ENCODE data around the gene CCDC39. TPM values are rescaled to one million over a fixed set of nuclear protein-coding genes. Genes with fewer than 3 reads are reported as not detected.
A peak's percentile ranks its signal among the peaks of the same experiment; 100 is the strongest.

CCDC39 gene
- total RNA-seq, 1 donor from 2014 or later = 0.24 TPM

DNA sequence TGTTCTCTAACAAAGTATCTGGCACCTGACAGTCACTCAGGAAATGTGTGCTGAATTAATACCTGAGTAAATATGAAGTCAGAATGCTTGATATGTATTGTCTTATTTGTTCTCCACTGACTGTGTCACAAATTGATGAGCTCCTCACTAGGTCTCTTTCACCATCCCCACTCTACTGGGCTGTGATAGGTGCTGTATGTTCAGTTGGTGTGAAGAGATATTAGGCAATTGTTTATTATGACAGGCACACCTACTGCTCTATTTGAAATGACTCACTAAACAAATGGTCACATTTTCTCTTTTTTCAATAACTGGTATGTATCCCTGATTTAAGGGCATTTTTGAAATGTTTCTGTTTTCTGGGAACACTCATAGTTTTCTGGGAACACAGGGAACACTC lies 25.2 kb upstream of the CCDC39 start:
- peaks cover 2% of the 10 kb centered on the region for H3K27me3 Mint-ChIP-seq (ENCODE audit: insufficient read depth, low read depth)
- DNase-seq (ENCODE audit: low spot score) = no peak
- Histone ChIP-seq H2AFZ (replicated peaks) (no peak overlapping the region), H4K20me1 (ENCODE audit: low read depth) (no peaks in the 10 kb centered on the region), H3F3A (ENCODE audit: low read depth) (no peaks in the 10 kb centered on the region), H3K4me3 (no peak overlapping the region), H3K4me1 (peaks cover 9% of the 10 kb centered on the region), H3K9me3 (ENCODE audit: low read depth) (no peaks in the 10 kb centered on the region), H3K27me3 (no peaks in the 10 kb centered on the region), H3K79me2 (ENCODE audit: low read depth) (no peaks in the 10 kb centered on the region), H3K36me3 (peaks cover 4% of the 10 kb centered on the region), H3K27ac (no peak overlapping the region), H3K4me2 (no peak overlapping the region), H3K9ac (no peak overlapping the region)
- H3K27ac Mint-ChIP-seq = no peak overlapping the region
- H3K4me1 Mint-ChIP-seq = peaks cover 12% of the 10 kb centered on the region
- no peak overlapping the region for H3K4me3 Mint-ChIP-seq
- TF ChIP-seq, protein P1, sequence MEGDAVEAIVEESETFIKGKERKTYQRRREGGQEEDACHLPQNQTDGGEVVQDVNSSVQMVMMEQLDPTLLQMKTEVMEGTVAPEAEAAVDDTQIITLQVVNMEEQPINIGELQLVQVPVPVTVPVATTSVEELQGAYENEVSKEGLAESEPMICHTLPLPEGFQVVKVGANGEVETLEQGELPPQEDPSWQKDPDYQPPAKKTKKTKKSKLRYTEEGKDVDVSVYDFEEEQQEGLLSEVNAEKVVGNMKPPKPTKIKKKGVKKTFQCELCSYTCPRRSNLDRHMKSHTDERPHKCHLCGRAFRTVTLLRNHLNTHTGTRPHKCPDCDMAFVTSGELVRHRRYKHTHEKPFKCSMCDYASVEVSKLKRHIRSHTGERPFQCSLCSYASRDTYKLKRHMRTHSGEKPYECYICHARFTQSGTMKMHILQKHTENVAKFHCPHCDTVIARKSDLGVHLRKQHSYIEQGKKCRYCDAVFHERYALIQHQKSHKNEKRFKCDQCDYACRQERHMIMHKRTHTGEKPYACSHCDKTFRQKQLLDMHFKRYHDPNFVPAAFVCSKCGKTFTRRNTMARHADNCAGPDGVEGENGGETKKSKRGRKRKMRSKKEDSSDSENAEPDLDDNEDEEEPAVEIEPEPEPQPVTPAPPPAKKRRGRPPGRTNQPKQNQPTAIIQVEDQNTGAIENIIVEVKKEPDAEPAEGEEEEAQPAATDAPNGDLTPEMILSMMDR (IDR thresholded peaks at IDR 0.05) = no peak
- TF ChIP-seq EZH2 (IDR thresholded peaks at IDR 0.05) = no peak
- no peak for TF ChIP-seq EZH2phosphoT487 (IDR thresholded peaks at IDR 0.05)
- peaks cover 3% of the 10 kb centered on the region for H3K9me3 Mint-ChIP-seq
- H3K36me3 Mint-ChIP-seq = no peaks in the 10 kb centered on the region

DNA sequence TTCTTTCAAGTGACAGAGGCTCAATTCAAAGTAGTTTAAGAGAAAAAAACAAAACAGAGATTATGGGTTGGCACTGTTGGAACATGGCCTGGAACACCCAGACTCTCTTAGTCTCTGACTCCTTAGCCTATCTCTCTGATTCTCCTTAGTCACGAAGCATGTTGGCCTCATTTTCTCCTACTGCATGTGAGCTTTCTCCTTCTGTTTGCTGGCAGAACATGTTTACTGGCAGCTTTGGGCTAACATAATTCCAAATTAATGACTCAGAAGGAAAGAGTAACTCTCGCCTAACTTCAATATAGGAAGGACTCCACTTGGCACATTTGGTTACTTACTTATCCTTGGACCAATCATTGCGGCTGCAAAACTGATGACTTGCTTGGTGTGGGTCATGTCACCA lies 21.7 kb upstream of the CCDC39 start:
- no peaks in the 10 kb centered on the region for H3K79me2 ChIP-seq (ENCODE audit: low read depth)
- H3K4me2 ChIP-seq = no peak overlapping the region
- DNase-seq (ENCODE audit: low spot score) = no peak
- no peaks in the 10 kb centered on the region for H4K20me1 ChIP-seq (ENCODE audit: low read depth)
- peaks cover 3% of the 10 kb centered on the region for H3K9me3 Mint-ChIP-seq
- H3K27me3 Mint-ChIP-seq (ENCODE audit: insufficient read depth, low read depth) = peaks cover 2% of the 10 kb centered on the region
- no peaks in the 10 kb centered on the region for H3K9me3 ChIP-seq (ENCODE audit: low read depth)
- H3K4me3 ChIP-seq = no peak overlapping the region
- no peak overlapping the region for H3K27ac Mint-ChIP-seq
- H3F3A ChIP-seq (ENCODE audit: low read depth) = no peaks in the 10 kb centered on the region
- peaks cover 8% of the 10 kb centered on the region for H3K4me1 ChIP-seq
- TF ChIP-seq EZH2phosphoT487 (IDR thresholded peaks at IDR 0.05) (no peak), EZH2 (IDR thresholded peaks at IDR 0.05) (no peak)
- TF ChIP-seq, protein P1 (IDR thresholded peaks at IDR 0.05) = no peak
- no peak overlapping the region for H2AFZ ChIP-seq (replicated peaks)
- H3K36me3 Mint-ChIP-seq = no peaks in the 10 kb centered on the region
- H3K9ac ChIP-seq = no peak overlapping the region
- H3K36me3 ChIP-seq = peaks cover 4% of the 10 kb centered on the region
- H3K4me3 Mint-ChIP-seq = no peak overlapping the region
- H3K27ac ChIP-seq = no peak overlapping the region
- H3K27me3 ChIP-seq = no peaks in the 10 kb centered on the region
- peaks cover 10% of the 10 kb centered on the region for H3K4me1 Mint-ChIP-seq

DNA sequence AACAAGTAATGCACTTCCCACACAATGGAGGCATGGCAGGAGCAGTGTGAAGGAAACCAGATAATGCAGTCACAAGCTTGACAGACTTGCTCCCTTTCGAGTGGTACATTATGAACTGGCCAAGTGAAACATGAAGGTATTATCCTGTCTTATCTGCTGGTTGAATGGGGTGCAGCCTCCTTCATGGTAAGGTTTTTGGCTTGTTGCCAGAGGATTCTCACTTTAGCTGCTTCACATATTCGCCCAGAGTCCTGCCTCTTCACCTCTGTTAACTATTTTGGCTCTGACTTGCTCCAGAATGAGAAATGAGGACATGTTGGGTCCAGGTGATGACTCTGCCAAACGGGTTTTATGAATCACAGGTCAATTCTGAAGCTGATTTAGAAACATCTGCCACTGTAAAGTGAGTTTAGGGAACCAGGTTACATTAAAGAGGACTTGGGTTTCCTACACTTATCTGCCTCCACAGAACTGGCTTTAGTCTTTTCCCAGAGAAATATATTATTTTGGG lies 19.5 kb upstream of the CCDC39 start:
- H4K20me1 ChIP-seq (ENCODE audit: low read depth) = no peaks in the 10 kb centered on the region
- H3K4me2 ChIP-seq = no peak overlapping the region
- H3K79me2 ChIP-seq (ENCODE audit: low read depth) = no peaks in the 10 kb centered on the region
- no peak overlapping the region for H3K4me3 ChIP-seq
- Mint-ChIP-seq H3K27ac (peak overlapping the region; percentile 19), H3K4me1 (peaks cover 20% of the 10 kb centered on the region), H3K36me3 (no peaks in the 10 kb centered on the region), H3K27me3 (ENCODE audit: insufficient read depth, low read depth) (peaks cover 5% of the 10 kb centered on the region), H3K4me3 (no peak overlapping the region), H3K9me3 (peaks cover 3% of the 10 kb centered on the region)
- H3K36me3 ChIP-seq = no peaks in the 10 kb centered on the region
- peak overlapping the region; percentile 87 for H2AFZ ChIP-seq (replicated peaks)
- H3K9ac ChIP-seq = no peak overlapping the region
- no peaks in the 10 kb centered on the region for H3K27me3 ChIP-seq
- peaks cover 9% of the 10 kb centered on the region for H3K4me1 ChIP-seq
- H3F3A ChIP-seq (ENCODE audit: low read depth) = no peaks in the 10 kb centered on the region
- no peaks in the 10 kb centered on the region for H3K9me3 ChIP-seq (ENCODE audit: low read depth)
- H3K27ac ChIP-seq = peak overlapping the region; percentile 3
- no peak for DNase-seq (ENCODE audit: low spot score)
- TF ChIP-seq EZH2 (IDR thresholded peaks at IDR 0.05) = no peak
- TF ChIP-seq, protein P1 (IDR thresholded peaks at IDR 0.05) = no peak
- TF ChIP-seq EZH2phosphoT487 (IDR thresholded peaks at IDR 0.05) = no peak

All from neural progenitor cell (in vitro differentiated cells).